HG03460 (cell line): Measurements from ENCODE around the gene WNT5B.
"Not testable (repeated sequence)": the region's sequence is repeated elsewhere in the genome, so short reads cannot be mapped to it uniquely, and the experiment has no call there.

ENCODE experiments used
- ATAC-seq: cut with Tn5 transposase; IDR thresholded peaks from one replicate; pipeline ENCODE4 v1.9.1; 2021; ENCODE audit not compliant: unreplicated experiment

WNT5B gene

DNA sequence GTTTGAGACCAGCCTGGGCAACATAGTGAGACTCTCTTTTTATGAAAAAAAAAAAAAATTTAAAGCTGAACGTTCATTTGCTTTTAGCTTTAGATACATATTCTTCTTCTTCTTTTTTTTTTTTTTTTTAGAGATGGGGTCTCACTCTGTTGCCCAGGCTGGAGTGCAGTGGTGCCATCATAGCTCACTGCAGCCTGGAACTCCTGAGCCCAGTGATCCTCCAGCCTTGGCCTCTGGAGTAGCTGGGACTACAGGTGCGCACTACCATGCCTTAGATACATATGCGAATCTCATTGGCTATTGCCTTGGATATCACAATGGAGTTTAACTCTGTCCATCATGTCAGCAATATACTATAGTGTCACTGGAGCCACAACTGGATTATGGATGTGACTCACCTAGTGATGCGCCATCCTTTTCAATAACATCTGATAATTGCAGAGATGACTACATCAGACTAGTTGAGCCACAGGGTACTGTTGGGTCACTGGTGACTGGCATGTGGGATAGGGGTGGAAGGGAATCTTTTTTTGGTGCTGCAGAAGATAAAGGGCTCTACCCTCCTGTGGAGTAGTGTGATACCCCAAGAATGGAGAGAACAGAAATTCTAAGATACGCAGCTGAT is 59.2 kb downstream of the WNT5B start:
- no peak for ATAC-seq

DNA sequence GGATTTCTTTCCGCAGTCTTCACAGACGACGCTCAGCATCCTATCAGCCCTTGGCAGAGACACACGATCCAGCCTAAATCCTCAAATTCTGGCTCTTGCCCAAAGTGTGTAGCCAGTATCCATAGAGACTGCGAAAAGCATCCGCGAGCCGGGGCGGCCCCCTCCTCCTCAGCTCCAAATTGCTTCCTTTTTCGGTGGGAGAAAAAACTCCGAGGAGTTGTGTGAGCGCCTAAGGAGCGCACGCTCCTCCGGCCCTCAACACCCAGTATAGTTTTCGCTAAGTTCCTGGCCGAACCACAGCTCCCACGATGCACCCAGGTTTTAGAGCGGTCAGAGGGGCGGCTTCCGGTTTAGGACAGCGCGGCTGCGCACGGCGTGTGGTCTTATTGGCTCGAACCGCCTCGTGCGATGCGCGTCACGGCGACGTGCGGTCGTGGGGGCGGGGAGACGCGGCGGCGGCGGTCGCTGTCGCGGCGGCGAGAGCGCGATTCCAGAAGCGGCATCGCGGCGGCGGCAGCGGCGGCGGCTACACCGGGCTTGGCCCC is 61.6 kb downstream of the WNT5B start, which contains the start of gene ADIPOR2:
Gene ADIPOR2, plus strand, starts transcription at position 493 of the 545 bp plus-strand sequence. CDS start 63,274 bp downstream, outside the sequence.
- ATAC-seq, result peak; percentile 97

DNA sequence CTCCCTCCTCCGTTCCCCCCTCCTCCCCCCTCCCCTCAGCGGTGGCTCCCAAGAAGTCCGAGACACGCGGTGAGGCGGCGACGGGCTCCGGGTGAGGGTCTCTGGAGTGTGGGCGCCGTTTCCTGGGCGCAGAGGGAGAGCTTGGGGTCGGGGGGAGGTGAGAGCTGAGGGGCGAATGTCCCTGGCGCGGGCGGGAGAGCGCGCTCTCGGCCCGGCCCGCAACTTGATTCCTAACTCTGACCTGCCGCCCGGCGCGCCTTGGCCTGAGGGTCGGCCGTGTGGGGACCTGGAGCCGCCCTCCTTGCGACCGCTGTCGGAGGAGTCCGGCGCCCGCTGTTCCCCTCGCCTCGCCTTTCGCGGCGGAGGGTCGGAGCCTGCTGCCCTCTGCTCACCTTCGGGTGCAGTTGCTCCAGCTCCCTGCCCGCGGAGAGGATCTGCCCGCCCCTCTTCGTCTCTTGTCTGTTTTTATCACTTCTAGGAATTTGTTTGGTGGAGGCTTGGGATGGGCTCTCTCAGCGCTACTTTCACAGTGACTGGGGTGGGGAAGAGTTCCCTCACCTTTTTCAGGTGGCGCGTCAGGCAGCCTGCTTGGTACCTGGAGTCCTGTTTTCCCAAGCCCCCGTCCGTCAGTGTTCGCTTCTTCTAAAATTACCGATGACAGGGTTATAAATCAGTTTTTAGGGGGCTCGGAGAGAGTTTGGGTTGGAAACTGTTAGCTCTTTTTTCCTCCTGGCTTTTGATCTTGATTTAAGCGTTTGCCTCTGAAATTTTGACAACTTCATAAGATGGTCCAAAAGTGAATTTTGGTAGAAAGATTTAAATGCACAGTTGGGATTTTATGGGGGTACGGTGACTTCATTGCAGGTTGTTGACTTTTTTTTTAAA is 62.3 kb downstream of the WNT5B start:
- ATAC-seq, result peak; percentile 33

DNA sequence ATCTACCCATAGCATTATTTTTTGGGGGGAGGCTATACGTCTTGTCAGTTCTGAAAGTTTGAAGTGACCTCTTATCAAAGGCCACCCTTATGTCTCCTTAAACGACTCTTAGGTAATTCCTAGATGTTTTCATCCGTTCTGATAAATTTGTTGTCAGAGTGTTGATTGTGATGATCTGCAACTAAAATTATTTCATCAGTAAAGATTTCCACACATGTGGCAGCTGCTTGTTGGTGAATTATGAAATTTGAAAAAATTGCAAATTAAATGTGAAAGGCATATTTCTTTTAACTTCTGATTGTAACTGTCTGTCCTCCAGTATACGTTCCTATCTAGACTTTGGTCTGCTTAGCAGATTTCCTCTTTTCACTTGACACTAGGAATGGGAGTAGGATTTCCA is 63.2 kb downstream of the WNT5B start:
- ATAC-seq, result no peak

DNA sequence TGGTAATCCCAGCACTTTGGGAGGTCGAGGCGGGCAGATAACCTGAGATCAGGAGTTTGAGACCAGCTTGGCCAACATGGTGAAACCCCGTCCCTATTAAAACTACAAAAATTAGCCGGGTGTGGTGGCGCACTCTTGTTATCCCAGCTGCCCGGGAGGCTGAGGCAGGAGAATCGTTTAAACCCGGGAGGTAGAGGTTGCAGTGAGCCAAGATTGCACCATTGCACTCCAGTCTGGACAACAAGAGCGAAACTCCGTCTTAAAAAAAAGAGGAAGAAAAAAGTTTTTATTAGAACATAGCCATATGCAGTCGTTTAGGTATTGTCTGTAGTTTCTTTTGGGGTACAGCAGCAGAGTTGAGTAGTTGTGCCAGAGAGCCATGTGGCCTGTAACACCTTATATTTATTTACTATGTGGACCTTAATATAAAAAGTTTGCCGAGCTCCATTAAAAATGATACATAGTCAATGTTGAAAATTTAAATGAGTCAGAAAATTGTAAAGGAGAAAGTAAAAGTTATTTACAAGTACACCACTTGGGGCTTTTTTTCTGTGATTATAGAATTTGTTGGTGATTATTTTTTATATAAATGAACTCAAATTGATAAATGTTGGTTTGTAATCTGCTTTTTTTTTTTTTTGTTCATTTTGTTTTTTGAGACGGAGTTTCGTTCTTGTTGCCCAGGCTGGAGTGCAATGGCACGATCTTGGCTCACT is 64.0 kb downstream of the WNT5B start:
- no peak for ATAC-seq

DNA sequence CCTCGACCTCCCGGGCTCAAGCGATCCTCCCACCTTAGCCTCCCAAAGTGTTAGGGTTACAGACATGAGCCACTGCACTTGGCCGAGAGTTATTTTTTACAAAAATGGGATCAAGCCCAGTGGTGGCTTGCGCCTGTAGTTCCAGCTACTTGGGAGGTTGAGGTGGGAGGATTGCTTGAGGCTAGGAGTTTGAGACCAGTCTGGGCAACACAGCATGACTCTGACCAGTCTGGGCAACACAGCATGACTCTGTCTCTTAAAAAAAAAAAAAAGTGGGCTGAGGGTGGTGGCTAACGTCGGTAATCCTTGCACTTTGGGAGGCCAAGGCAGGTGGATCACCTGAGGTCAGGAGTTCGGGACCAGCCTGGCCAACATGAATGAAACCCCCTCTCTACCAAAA is 66.1 kb downstream of the WNT5B start:
- ATAC-seq, result not testable (repeated sequence)

DNA sequence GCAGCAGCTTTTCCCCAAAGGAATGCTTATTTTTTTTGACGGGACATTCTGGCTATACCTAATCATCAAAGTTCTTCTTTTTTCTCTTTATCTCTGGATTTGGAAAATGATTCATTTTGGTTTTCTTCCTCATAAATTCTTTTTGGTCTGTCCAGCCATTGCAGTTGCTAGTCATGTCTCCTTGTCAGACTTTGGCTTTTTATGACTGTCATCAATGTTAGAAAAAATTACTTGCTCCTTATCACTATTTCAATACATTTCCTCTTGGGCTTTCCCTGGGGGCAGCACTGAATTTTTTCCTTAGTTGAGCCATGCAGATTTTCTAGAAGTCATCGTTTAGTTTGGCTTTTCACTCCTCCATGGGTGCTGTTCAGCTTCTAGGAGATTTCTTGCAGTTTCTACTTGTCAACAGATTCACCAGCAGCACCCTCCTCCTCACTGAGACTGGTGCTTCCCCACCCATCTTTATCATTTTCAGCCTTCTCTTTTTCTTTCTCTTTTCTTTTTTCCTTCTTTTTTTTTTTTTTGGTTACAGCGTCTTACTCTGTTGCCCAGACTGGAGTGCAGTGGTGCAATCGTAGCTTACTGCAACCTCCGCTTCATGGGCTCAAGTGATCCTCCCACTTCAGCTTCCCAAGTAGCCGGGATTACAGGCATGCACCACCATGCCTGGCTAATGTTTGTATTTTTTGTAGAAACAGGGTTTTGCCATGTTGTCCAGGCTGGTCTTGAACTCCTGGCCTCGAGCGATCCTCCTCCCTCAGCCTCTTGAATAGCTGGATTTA is 67.0 kb downstream of the WNT5B start:
- ATAC-seq, result no peak

GRCh38 chr12:1696800-1697199 is 67.8 kb downstream of the WNT5B start:
- no peak for ATAC-seq
